ENCODE measurements around the gene DIP2C. TPM values are rescaled to one million over a fixed set of nuclear protein-coding genes. Genes with fewer than 3 reads are reported as not detected.

DIP2C gene
- total and polyA plus RNA-seq, 8 donors, result 2.4 to 40.1 (median 21.0) TPM

- Histone ChIP-seq H3K4me3 (no peak overlapping the region), H3K27ac (peak overlapping the region in 3 of 5 donors; percentile 42 to 88 (median 46)), H3K4me1 (peaks cover 5 to 51% (median 26%) of the 10 kb centered on the region in 4 donors), H3K27me3 (no peaks in the 10 kb centered on the region), H3K36me3 (peaks cover 0 to 7% (median 2%) of the 10 kb centered on the region in 4 donors), H3K9me3 (no peaks in the 10 kb centered on the region)
- no peak for TF ChIP-seq POLR2A (IDR thresholded peaks at IDR 0.05)
- intact Hi-C loops (cut with DNase I; ENCODE audit: low total_unique reads), result no loop called here
- 89 to 96% (median 94%) methylated on average over 8 to 11 of the region's 11 CpGs for WGBS, 5 donors
- DNase-seq, result peak in 1 of 2 donors; percentile 5
Observed at GRCh38 chr10:489330-489729, 200.1 kb downstream of the DIP2C start.

- intact Hi-C loops (cut with DNase I; ENCODE audit: low total_unique reads), result no loop called here
- peaks cover 0 to 12% (median 4%) of the 10 kb centered on the region in 4 donors for H3K36me3 ChIP-seq
- no peaks in the 10 kb centered on the region for H3K27me3 ChIP-seq
- peak overlapping the region in 3 of 5 donors; percentile 8 to 88 (median 46) for H3K27ac ChIP-seq
- no peak overlapping the region for H3K4me3 ChIP-seq
- no peak for TF ChIP-seq POLR2A (IDR thresholded peaks at IDR 0.05)
- TF ChIP-seq, protein P1, sequence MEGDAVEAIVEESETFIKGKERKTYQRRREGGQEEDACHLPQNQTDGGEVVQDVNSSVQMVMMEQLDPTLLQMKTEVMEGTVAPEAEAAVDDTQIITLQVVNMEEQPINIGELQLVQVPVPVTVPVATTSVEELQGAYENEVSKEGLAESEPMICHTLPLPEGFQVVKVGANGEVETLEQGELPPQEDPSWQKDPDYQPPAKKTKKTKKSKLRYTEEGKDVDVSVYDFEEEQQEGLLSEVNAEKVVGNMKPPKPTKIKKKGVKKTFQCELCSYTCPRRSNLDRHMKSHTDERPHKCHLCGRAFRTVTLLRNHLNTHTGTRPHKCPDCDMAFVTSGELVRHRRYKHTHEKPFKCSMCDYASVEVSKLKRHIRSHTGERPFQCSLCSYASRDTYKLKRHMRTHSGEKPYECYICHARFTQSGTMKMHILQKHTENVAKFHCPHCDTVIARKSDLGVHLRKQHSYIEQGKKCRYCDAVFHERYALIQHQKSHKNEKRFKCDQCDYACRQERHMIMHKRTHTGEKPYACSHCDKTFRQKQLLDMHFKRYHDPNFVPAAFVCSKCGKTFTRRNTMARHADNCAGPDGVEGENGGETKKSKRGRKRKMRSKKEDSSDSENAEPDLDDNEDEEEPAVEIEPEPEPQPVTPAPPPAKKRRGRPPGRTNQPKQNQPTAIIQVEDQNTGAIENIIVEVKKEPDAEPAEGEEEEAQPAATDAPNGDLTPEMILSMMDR (IDR thresholded peaks at IDR 0.05), result no peak
- no peak for TF ChIP-seq EP300 (IDR thresholded peaks at IDR 0.05)
- TF ChIP-seq POLR2AphosphoS5 (IDR thresholded peaks at IDR 0.05), result no peak
- peaks cover 5 to 52% (median 28%) of the 10 kb centered on the region in 4 donors for H3K4me1 ChIP-seq
- H3K9me3 ChIP-seq, result no peaks in the 10 kb centered on the region
- peak in 1 of 2 donors; percentile 17 for DNase-seq
- 88 to 94% (median 91%) methylated on average over 11 of the region's 11 CpGs for WGBS, 5 donors
Observed at GRCh38 chr10:488933-489215, 200.6 kb downstream of the DIP2C start.

DNA sequence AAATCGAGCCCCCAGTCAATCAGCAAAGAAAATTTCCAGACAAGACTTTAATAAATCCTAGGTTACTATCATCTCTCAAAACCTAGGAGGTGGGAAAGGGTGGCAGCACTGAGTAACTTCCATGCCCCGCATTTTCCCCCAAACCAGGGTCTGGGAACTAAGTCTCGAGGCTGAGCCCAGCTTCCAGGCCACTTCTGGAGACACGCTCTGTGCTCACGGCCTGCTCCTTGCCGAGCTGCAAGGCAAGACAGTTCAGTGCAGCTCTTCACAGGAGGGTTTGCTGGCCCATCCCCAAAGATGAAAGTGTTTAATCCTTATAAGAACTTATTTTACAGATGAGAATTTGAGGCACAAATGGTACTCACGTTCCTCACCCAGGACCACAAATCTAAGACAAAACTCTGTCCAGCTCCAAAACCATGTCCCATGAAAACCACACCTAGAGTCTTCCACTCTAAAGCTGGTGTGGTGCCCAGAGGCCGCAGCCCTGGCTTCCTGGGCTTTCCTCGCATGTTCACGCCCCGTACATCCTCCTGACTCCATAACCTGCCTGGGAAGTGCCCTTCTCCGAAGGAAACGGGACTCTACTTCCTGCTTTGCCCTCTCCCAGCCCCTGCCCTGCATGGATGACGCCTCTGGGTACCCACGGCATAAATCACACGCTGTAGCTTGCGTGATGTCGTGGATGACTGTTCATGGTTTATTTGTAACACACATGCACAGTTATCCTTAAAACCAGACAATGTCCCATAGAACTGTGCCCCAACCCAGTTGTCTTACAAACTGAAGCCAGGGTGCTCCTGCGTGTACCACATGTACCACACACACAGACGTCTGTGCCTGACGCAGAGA is 201.2 kb downstream of the DIP2C start:
- peak in 1 of 2 donors; percentile 14 for DNase-seq
- Histone ChIP-seq H3K4me1 (peaks cover 5 to 52% (median 28%) of the 10 kb centered on the region in 4 donors), H3K27me3 (no peaks in the 10 kb centered on the region), H3K9me3 (no peaks in the 10 kb centered on the region), H3K4me3 (no peak overlapping the region), H3K36me3 (peaks cover 0 to 17% (median 7%) of the 10 kb centered on the region in 4 donors), H3K27ac (peak overlapping the region in 3 of 5 donors; percentile 8 to 88 (median 46))
- WGBS, 5 donors, result 87 to 93% (median 92%) methylated on average over 21 of the region's 21 CpGs
- intact Hi-C loops (cut with DNase I; ENCODE audit: low total_unique reads), result no loop called here
- TF ChIP-seq, protein P1 (IDR thresholded peaks at IDR 0.05), result no peak
- no peak for TF ChIP-seq EP300 (IDR thresholded peaks at IDR 0.05)
- no peak for TF ChIP-seq POLR2AphosphoS5 (IDR thresholded peaks at IDR 0.05)
- no peak for TF ChIP-seq POLR2A (IDR thresholded peaks at IDR 0.05)

DNA sequence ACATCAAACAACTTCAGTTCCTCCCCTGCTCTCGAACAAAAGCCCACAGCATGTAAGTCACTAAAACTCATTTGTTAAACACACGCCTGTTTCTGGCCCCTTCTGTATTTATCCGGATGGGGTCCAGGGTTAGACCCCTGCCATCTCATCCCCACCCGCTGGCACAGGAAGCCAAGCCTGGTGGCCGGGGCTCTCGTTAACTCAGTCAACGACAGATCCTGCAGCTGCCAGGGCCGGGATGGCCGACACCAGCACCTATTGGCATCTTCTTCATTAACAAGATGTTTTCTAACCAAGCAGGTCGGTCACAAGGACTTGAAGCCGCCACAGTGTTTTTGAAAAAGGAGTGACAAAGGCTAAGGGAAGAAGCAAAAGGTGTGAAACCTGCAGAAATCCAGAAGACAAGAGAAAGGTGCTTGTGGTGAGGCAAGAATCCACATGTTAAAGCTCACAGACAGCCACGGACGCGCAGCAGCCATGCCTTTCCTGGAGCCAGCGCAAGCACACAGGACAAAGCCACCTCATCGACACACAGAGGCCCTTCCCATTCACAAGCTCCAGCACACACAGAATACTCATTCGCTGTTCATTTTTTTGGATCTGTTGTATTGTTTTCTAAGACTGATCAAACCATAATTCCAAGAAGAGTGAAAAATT is 202.7 kb downstream of the DIP2C start:
- Histone ChIP-seq H3K27me3 (no peaks in the 10 kb centered on the region), H3K4me1 (peaks cover 5 to 52% (median 21%) of the 10 kb centered on the region in 4 donors), H3K27ac (peak overlapping the region in 3 of 5 donors; percentile 32 to 88 (median 82)), H3K9me3 (no peaks in the 10 kb centered on the region), H3K4me3 (no peak overlapping the region), H3K36me3 (peaks cover 0 to 22% (median 11%) of the 10 kb centered on the region in 4 donors)
- peak in 1 of 2 donors; percentile 23 for DNase-seq
- intact Hi-C loops (cut with DNase I; ENCODE audit: low total_unique reads), result no loop called here
- TF ChIP-seq, protein P1 (IDR thresholded peaks at IDR 0.05), result no peak
- TF ChIP-seq EP300 (IDR thresholded peaks at IDR 0.05), result no peak
- 88 to 95% (median 91%) methylated on average over 17 of the region's 17 CpGs for WGBS, 5 donors

Measured in stomach (tissue), 9 donors.